Right lobe of liver (tissue), 6 donors: ENCODE results near the gene AMHR2. TPM values are rescaled to one million over a fixed set of nuclear protein-coding genes. Genes with fewer than 3 reads are reported as not detected.

ENCODE experiments used
- ATAC-seq, 4 donors: fragments of 200-7000 bp; cut with Tn5 transposase; one replicate each; pipeline ENCODE4 v1.9.1; 2020; ENCODE audit warnings: mild to moderate bottlenecking in 4 of 4, moderate library complexity in 4 of 4
- DNase-seq, 3 donors: peaks; one replicate each; pipeline ENCODE4 v3.0.0-alpha.2; 2020
- H3K27ac ChIP-seq, 3 donors: fragments of 200-600 bp; one replicate each; pipeline ENCODE4 v1.8.0; 2022
- H3K27me3 ChIP-seq, 2 donors: fragments of 200-600 bp; one replicate each; pipeline ENCODE4 v1.8.0; 2022
- H3K36me3 ChIP-seq, 4 donors: fragments of 200-600 bp; sonication (generic) in 1 of 4; one replicate each; pipeline versions ENCODE4 v1.5.1 to v1.8.0; 2017 to 2022; ENCODE audit warnings: control low read depth in 1 of 4
- H3K4me1 ChIP-seq, 4 donors: fragments of 200-600 bp; sonication (generic) in 1 of 4; one replicate each; pipeline versions ENCODE4 v1.5.1 to v1.8.0; 2017 to 2022; ENCODE audit warnings: control low read depth in 1 of 4
- H3K4me3 ChIP-seq, 3 donors: fragments of 200-600 bp; one replicate each; pipeline ENCODE4 v1.8.0; 2022
- H3K9me3 ChIP-seq, 4 donors: fragments of 200-600 bp; sonication (generic) in 1 of 4; one replicate each; pipeline versions ENCODE4 v1.5.1 to v1.8.0; 2017 to 2022; ENCODE audit warnings: control low read depth in 1 of 4
- CTCF ChIP-seq, 4 donors: fragments of 200-600 bp in 3 of 4; fragments of 450-650 bp in 1 of 4; IDR thresholded peaks; one replicate each; pipeline versions ENCODE4 v1.5.1 to v1.8.0; 2016 to 2022; ENCODE audit warnings: antibody characterized with exemption in 4 of 4, mild to moderate bottlenecking in 2 of 4
- POLR2A ChIP-seq: fragments of 450-650 bp; IDR thresholded peaks from one replicate; pipeline ENCODE4 v1.6.1; 2017; ENCODE audit warnings: antibody characterized with exemption, mild to moderate bottlenecking
- whole genome bisulfite sequencing: methylation state at CpG from one replicate; pipeline ENCODE4 v1.1.6; 2018; ENCODE audit warnings: low coverage, low lambda C conversion rate; ENCODE audit not compliant: insufficient coverage; ENCODE audit errors: missing lambda C conversion rate; 5-methylcytosine and 5-hydroxymethylcytosine counted together
- intact Hi-C, 2 donors: fragments of 100-400 bp; cut with DNase I; formaldehyde crosslinking; loops; one replicate each; pipeline versions ENCODE4 v1.11.2 to v1.14.1; 2022
- total RNA-seq, 6 experiments: library from RNA; depleted of rRNA in 2 of 6; stranded (reverse); fragments of >200 nt in 2 of 6; fragmentation: NEBNext Ultra II Directional in 3 of 6; extraction: Animal tissue kit (Norgen Biotek cat#: 25700) in 3 of 6; gene quantifications; one replicate each; pipeline versions ENCODE4 v1.1.0 to v1.2.4, GENCODE V29; 2016 to 2023
- donor health status: DM: no; HTN: yes; CAD: no.
- donor health status: DM: no; HTN: no; CAD: no.
- donor health status: DM: no; HTN: no; CAD: no.
- donor health status: DM: no; HTN: yes; CAD: no.
- donor health status: DM: no; HTN: yes; CAD: no.

AMHR2 gene
- total RNA-seq, 6 experiments from 2014 or later = 0.09 to 0.74 (median 0.48) TPM

DNA sequence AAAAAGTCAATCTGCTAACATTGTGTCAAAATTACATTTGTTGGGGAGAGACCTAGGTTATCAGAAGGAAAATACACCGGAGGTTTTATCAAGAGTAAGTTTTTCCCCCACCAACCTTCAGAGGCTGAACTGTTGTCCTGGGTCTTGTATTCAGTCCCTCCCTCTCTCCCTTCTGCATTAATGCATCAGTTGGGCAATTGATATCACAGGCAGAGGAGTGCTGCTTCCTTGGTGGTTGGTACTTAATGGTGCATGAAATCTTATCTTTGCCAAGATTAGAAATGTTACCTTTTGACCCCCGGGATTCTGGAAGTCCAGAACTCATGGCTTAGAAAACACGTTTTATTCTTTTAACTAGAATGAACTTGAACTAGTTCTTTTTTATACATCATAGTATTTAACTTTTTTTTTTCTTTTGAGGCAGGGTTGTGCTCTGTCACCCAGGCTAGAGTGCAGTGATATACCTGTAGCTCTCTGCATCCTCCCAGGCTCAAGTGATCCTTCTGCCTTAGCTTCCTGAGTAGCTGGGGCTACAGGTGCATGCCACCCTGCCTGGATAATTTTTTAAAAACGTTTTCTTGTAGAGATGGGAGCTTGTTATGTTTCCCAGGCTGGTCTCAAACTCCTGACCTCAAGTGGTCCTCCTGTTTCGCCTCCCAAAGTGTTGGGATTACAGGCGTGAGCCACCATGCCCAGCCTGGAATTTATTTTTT lies 33.2 kb downstream of the AMHR2 start:
- H3K4me3 ChIP-seq = no peak overlapping the region
- no peak for TF ChIP-seq POLR2A
- TF ChIP-seq CTCF (IDR thresholded peaks at IDR 0.05) = no peak
- H3K27me3 ChIP-seq = no peaks in the 10 kb centered on the region
- intact Hi-C loops = no loop called here
- no peaks in the 10 kb centered on the region for H3K9me3 ChIP-seq
- peaks cover 40 to 75% (median 61%) of the 10 kb centered on the region in 4 donors for H3K36me3 ChIP-seq
- no peak for DNase-seq
- ATAC-seq = no peak
- H3K27ac ChIP-seq = no peak overlapping the region
- H3K4me1 ChIP-seq = peaks cover 0 to 16% (median 4%) of the 10 kb centered on the region in 4 donors
- WGBS = 56% methylated on average over 6 of the region's 6 CpGs

DNA sequence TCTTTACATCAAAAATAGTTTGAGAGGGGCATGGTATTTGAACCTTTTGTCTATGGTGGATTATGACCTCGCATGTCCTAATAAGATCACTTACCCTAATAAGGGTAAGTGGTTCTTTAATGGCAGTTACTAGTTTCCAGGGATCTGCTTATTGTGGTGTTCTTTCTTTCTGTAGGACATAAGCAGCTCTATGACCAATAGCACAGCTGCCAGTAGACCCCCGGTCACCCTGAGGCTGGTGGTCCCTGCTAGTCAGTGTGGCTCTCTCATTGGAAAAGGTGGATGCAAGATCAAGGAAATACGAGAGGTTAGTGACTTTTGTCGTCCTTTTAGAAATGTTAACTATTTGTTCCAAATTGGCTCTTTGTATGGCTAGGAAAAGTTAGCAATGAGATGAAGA lies 35.4 kb downstream of the AMHR2 start:
- TF ChIP-seq POLR2A = no peak
- no peak for TF ChIP-seq CTCF (IDR thresholded peaks at IDR 0.05)
- Histone ChIP-seq H3K36me3 (peaks cover 56 to 98% (median 81%) of the 10 kb centered on the region in 4 donors), H3K4me3 (no peak overlapping the region), H3K27ac (no peak overlapping the region), H3K27me3 (no peaks in the 10 kb centered on the region), H3K4me1 (peaks cover 0 to 20% (median 6%) of the 10 kb centered on the region in 4 donors), H3K9me3 (no peaks in the 10 kb centered on the region)
- DNase-seq = no peak
- 59% methylated on average over 4 of the region's 4 CpGs for WGBS
- intact Hi-C loops = no loop called here
- ATAC-seq = no peak

- TF ChIP-seq CTCF (IDR thresholded peaks at IDR 0.05) (no peak), POLR2A (no peak)
- Histone ChIP-seq H3K9me3 (no peaks in the 10 kb centered on the region), H3K36me3 (peaks cover 65 to 100% (median 83%) of the 10 kb centered on the region in 4 donors), H3K4me3 (no peak overlapping the region), H3K4me1 (peaks cover 0 to 28% (median 4%) of the 10 kb centered on the region in 4 donors), H3K27ac (no peak overlapping the region), H3K27me3 (no peaks in the 10 kb centered on the region)
- DNase-seq (no peak), ATAC-seq (no peak)
- 83% methylated on average over 3 of the region's 3 CpGs for WGBS
- intact Hi-C loops = no loop called here
Observed at GRCh38 chr12:53461059-53461458, 37.4 kb downstream of the AMHR2 start.

GRCh38 chr12:53461591-53461990 lies 37.9 kb downstream of the AMHR2 start:
- Histone ChIP-seq H3K4me1 (peaks cover 0 to 28% (median 4%) of the 10 kb centered on the region in 4 donors), H3K36me3 (peaks cover 66 to 100% (median 83%) of the 10 kb centered on the region in 4 donors), H3K9me3 (no peaks in the 10 kb centered on the region), H3K4me3 (no peak overlapping the region), H3K27me3 (no peaks in the 10 kb centered on the region), H3K27ac (no peak overlapping the region)
- ATAC-seq (no peak), DNase-seq (no peak)
- TF ChIP-seq POLR2A = no peak
- TF ChIP-seq CTCF (IDR thresholded peaks at IDR 0.05) = no peak
- intact Hi-C loops = no loop called here
- 84% methylated on average over 8 of the region's 8 CpGs for WGBS
